Ascending aorta (tissue), 2 donors: ENCODE data around the gene SLC25A45. TPM values are rescaled to one million over a fixed set of nuclear protein-coding genes. Genes with fewer than 3 reads are reported as not detected.
A peak's percentile ranks its signal among the peaks of the same experiment; 100 is the strongest.

Experiments used
- DNase-seq, 2 donors: peaks; one replicate each; pipeline ENCODE4 v3.0.0-alpha.2; 2019; ENCODE audit warnings: low spot score in 2 of 2
- H3K27ac ChIP-seq, 2 donors: fragments of 200-600 bp; sonication (generic); one replicate each; pipeline ENCODE4 v1.5.1; 2016 to 2017; ENCODE audit warnings: mild to moderate bottlenecking in 1 of 2
- H3K27me3 ChIP-seq: fragments of 200-600 bp; sonication (generic); one replicate; pipeline ENCODE4 v1.5.1; 2017
- H3K36me3 ChIP-seq, 2 donors: fragments of 200-600 bp; sonication (generic); one replicate each; pipeline ENCODE4 v1.5.1; 2016
- H3K4me1 ChIP-seq, 2 donors: fragments of 200-600 bp; sonication (generic); one replicate each; pipeline ENCODE4 v1.5.1; 2016 to 2017; ENCODE audit warnings: mild to moderate bottlenecking in 1 of 2
- H3K4me3 ChIP-seq, 2 donors: fragments of 200-600 bp; sonication (generic); one replicate each; pipeline ENCODE4 v1.5.1; 2016 to 2017; ENCODE audit warnings: mild to moderate bottlenecking in 1 of 2
- H3K9me3 ChIP-seq, 2 donors: fragments of 200-600 bp; sonication (generic); one replicate each; pipeline ENCODE4 v1.5.1; 2016
- CTCF ChIP-seq, 3 experiments: fragments of 200-600 bp in 2 of 3; fragments of 450-650 bp in 1 of 3; sonication (generic) in 2 of 3; IDR thresholded peaks; one replicate each; pipeline ENCODE4 v1.5.1; 2016 to 2019; ENCODE audit warnings: antibody characterized with exemption in 3 of 3, mild to moderate bottlenecking in 1 of 3, moderate library complexity in 1 of 3
- intact Hi-C: fragments of 100-400 bp; cut with DNase I; formaldehyde crosslinking; loops from one replicate; pipeline ENCODE4 v1.15.1; 2023
- total RNA-seq: library from RNA; depleted of rRNA; stranded (reverse); fragments of >200 nt; gene quantifications from one replicate; pipeline ENCODE4 v1.1.0, GENCODE V29; 2016

SLC25A45 gene
- total RNA-seq, 1 donor from 2014 or later: 11.4 TPM

GRCh38 chr11:65394125-65394536 lies 11.7 kb upstream of the SLC25A45 start:
- no peak overlapping the region for H3K4me3 ChIP-seq
- intact Hi-C loops: no loop called here
- DNase-seq: no peak
- no peak overlapping the region for H3K27ac ChIP-seq
- H3K4me1 ChIP-seq: peaks cover 0 to 17% of the 10 kb centered on the region in 2 donors
- no peaks in the 10 kb centered on the region for H3K27me3 ChIP-seq
- TF ChIP-seq CTCF (IDR thresholded peaks at IDR 0.05): no peak
- H3K36me3 ChIP-seq: peaks cover 46 to 52% of the 10 kb centered on the region in 2 donors
- H3K9me3 ChIP-seq: no peaks in the 10 kb centered on the region

GRCh38 chr11:65393513-65394079 lies 11.2 kb upstream of the SLC25A45 start:
- no peak overlapping the region for H3K27ac ChIP-seq
- peaks cover 46 to 48% of the 10 kb centered on the region in 2 donors for H3K36me3 ChIP-seq
- no peak for TF ChIP-seq CTCF (IDR thresholded peaks at IDR 0.05)
- H3K27me3 ChIP-seq: no peaks in the 10 kb centered on the region
- peaks cover 0 to 20% of the 10 kb centered on the region in 2 donors for H3K4me1 ChIP-seq
- H3K9me3 ChIP-seq: no peaks in the 10 kb centered on the region
- DNase-seq: no peak
- intact Hi-C loops: no loop called here
- H3K4me3 ChIP-seq: no peak overlapping the region

GRCh38 chr11:65392899-65393298 lies 10.5 kb upstream of the SLC25A45 start:
- peaks cover 39 to 41% of the 10 kb centered on the region in 2 donors for H3K36me3 ChIP-seq
- peaks cover 2 to 24% of the 10 kb centered on the region in 2 donors for H3K4me1 ChIP-seq
- intact Hi-C loops: no loop called here
- DNase-seq: no peak
- H3K9me3 ChIP-seq: no peaks in the 10 kb centered on the region
- H3K27me3 ChIP-seq: no peaks in the 10 kb centered on the region
- no peak overlapping the region for H3K27ac ChIP-seq
- H3K4me3 ChIP-seq: no peak overlapping the region
- TF ChIP-seq CTCF (IDR thresholded peaks at IDR 0.05): no peak

GRCh38 chr11:65392186-65392829 lies 9.9 kb upstream of the SLC25A45 start:
- Histone ChIP-seq H3K27me3 (no peaks in the 10 kb centered on the region), H3K36me3 (peaks cover 33 to 36% of the 10 kb centered on the region in 2 donors), H3K4me1 (peaks cover 3 to 27% of the 10 kb centered on the region in 2 donors), H3K9me3 (no peaks in the 10 kb centered on the region), H3K4me3 (no peak overlapping the region), H3K27ac (peak overlapping the region in 1 of 2 donors; percentile 24)
- no peak for DNase-seq
- no peak for TF ChIP-seq CTCF (IDR thresholded peaks at IDR 0.05)
- intact Hi-C loops: no loop called here

- Histone ChIP-seq H3K36me3 (peaks cover 21 to 24% of the 10 kb centered on the region in 2 donors), H3K27ac (peak overlapping the region; percentile 51 to 70), H3K9me3 (no peaks in the 10 kb centered on the region), H3K27me3 (no peaks in the 10 kb centered on the region), H3K4me3 (peak overlapping the region; percentile 33 to 36), H3K4me1 (peaks cover 7 to 31% of the 10 kb centered on the region in 2 donors)
- intact Hi-C loops: no loop called here
- no peak for DNase-seq
- TF ChIP-seq CTCF (IDR thresholded peaks at IDR 0.05): no peak
Observed at GRCh38 chr11:65390996-65391395, 8.6 kb upstream of the SLC25A45 start.
